Measurements from ENCODE around the gene ARFGAP3.
"Not testable (repeated sequence)": the region's sequence is repeated elsewhere in the genome, so short reads cannot be mapped to it uniquely, and the experiment has no call there.

Gene ARFGAP3

GRCh38 chr22:42768385-42769035 is 88.6 kb downstream of the ARFGAP3 start:
- no peak for DNase-seq (ENCODE audit: low spot score)

- DNase-seq (ENCODE audit: low spot score), result no peak
Measured at GRCh38 chr22:42766860-42767259, 90.2 kb downstream of the ARFGAP3 start.

DNA sequence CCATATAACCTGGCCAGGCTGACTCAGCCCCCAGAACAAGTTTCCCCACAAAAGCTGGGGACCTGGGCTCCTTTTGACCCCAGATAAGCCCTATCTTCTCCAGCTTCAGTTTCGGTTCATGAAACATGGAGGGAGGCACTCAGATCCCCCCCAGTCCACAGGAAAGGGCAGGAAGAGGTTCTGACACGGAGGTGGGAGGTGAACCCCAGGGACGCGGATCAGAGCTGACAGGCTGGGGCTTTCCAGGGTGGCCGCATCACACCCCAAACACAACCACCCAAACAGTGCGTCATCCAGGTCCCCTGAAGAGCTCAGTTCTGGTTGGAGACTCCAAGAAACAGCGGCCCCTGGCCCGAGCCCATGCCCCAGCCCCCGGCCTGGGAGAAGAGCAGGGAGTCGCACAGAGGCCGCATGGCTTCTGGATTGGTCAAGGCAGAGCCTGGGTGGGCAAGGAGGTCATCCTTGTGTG is 92.1 kb downstream of the ARFGAP3 start:
- DNase-seq (ENCODE audit: low spot score), result no peak

DNA sequence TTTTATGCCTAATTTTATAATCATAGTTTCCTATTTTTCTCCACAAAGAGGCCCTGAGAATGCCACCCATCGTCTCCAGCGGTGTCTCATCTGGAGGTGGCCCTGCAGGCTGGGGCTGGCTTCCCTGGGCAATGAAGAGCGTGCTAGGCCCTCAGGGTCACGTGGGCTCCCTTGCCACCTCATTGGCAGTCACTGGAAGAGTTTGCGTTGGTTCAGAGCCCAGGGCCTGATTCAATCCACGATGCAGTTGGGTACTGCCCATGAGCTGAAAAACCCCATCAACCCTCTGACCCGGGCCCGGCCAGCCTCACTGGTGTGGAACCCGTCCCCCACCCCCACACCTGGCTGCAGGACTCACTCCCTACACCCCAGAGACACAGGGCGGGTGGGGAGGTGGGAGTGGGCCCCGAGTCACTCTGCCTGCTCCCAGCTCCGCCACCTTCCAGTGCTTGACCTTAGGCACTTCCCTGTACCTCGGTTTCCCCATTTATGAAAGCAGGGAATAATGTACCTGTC is 93.0 kb downstream of the ARFGAP3 start:
- no peak for DNase-seq (ENCODE audit: low spot score)

DNA sequence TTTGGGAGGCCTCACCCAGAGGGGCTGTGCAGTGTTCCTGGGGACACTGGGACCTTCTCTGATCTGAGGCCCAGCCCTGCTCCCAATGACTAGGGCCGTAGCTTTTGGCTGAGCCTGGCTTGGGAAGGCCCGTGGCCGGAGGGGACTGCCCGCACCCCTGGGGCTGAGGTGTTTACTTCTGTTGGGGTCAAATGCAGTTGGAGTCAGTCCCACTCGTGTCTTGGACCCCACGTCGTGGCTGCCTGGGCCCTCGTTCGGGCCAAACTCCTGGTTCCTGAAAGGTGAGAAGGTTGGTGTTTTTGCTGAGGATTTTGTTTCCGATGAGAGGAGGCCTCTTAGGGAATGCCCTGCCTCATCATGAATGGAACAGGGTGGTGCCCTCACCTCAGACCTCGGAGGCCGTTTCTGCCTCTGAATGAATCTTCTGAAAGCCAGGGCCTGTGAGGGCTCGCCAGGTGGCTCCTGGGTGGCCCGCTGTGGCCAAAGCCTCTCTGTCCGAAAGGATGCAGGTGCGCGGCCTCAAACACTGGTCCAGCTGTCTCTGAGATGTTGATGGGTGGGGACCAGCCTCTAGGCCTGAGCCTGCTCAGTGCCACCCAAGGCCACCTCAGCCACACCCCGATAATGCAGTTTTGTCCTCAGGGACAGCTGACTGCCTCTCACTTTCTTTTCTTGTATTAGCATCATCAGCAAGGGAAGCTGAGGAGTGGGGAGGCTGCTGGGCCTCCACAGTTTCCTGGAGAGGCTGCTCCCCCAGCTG is 96.1 kb downstream of the ARFGAP3 start:
- DNase-seq (ENCODE audit: low spot score), result no peak

GRCh38 chr22:42758931-42759629 is 98.0 kb downstream of the ARFGAP3 start:
- no peak for DNase-seq (ENCODE audit: low spot score)

DNA sequence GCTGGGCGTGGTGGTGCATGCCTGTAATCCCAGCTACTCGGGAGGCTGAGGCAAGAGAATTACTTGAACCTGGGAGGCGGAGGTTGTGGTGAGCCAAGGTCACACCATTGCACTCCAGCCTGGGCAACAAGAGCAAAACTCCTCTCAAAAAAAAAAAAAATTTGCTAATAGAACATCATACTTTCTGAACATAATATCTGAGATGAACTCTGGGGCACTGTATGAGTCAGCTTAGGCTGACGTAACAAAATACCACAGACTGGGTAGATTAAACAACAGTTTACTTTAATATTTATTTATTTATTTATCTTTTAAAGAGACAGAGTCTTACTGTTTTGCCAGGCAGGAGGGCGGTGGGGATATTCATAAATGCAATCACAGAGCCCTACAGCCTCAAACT is 101.5 kb downstream of the ARFGAP3 start:
- peak; percentile 78 for DNase-seq (ENCODE audit: low spot score)

DNA sequence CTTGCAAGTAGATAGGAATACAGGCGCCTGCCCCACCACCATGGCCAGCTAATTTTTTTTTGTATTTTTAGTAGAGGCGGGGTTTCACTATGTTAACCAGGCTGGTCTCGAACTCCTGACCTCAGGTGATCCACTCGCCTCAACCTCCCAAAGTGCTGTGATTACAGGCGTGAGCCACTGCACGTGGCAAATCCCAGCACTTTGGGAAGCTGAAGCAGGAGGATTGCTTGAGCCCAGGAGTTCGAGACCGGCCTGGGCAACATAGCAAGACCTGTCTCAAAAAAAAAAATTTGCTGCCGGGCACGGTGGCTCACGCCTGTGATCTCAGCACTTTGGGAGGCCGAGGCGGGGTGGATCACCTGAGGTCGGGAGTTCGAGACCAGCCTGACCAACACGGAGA is 102.0 kb downstream of the ARFGAP3 start:
- DNase-seq (ENCODE audit: low spot score), result not testable (repeated sequence)

GRCh38 chr22:42754658-42755057 is 102.4 kb downstream of the ARFGAP3 start:
- DNase-seq (ENCODE audit: low spot score), result no peak

- no peak for DNase-seq (ENCODE audit: low spot score)
Measured at GRCh38 chr22:42752912-42753311, 104.2 kb downstream of the ARFGAP3 start.

DNA sequence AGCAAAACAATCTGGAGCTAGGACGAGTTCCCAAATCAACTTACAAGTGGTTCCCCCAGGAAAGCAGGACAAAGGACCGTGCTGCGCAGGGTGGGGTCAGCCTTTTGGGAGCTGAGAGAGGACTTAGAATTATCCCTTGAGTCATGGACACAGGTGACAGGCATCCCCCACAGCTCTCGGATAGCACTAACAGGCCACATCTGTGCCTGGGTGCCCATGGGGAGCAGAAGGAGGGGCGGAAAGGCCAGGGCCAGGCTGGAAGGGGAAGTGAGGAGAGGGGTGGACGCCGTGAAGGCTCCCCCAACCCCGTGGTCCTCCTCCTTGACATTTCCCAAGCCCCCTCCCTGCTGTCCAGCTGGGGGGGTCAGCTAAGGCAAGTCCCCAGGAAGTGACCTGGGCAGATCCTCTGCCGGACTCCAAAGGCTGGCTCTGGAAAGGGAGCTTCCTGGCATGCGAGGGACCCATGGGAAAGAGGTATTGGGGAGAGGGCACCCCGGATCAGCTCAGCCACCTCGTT is 104.8 kb downstream of the ARFGAP3 start:
- DNase-seq (ENCODE audit: low spot score), result no peak

GRCh38 chr22:42750421-42750820 is 106.7 kb downstream of the ARFGAP3 start:
- DNase-seq (ENCODE audit: low spot score), result not testable (repeated sequence)

- DNase-seq (ENCODE audit: low spot score), result no peak
Measured at GRCh38 chr22:42747701-42748513, 109.2 kb downstream of the ARFGAP3 start.
